ENCODE data around the gene EFCAB6.
A peak's percentile ranks its signal among the peaks of the same experiment; 100 is the strongest.

The EFCAB6 gene

GRCh38 chr22:43819421-43819921, 7.4 kb upstream of the EFCAB6 start:
- DNase-seq (ENCODE audit: low spot score): no peak

- DNase-seq (ENCODE audit: low spot score): no peak
These were observed 6.9 kb upstream of the EFCAB6 start for GRCh38 chr22:43818981-43819380.

- DNase-seq (ENCODE audit: low spot score): no peak
These were observed 5.3 kb upstream of the EFCAB6 start for GRCh38 chr22:43817402-43817801.

- no peak for DNase-seq (ENCODE audit: low spot score)
These were observed 2.2 kb upstream of the EFCAB6 start for GRCh38 chr22:43814264-43814663.

GRCh38 chr22:43812890-43813289, 785 bp upstream of the EFCAB6 start:
- DNase-seq (ENCODE audit: low spot score): no peak

- DNase-seq (ENCODE audit: low spot score): no peak
These were observed 342 bp downstream of the EFCAB6 start for GRCh38 chr22:43811777-43812148.

- no peak for DNase-seq (ENCODE audit: low spot score)
These were observed 9.1 kb downstream of the EFCAB6 start for GRCh38 chr22:43802897-43803495.

- DNase-seq (ENCODE audit: low spot score): no peak
These were observed 11.1 kb downstream of the EFCAB6 start for GRCh38 chr22:43800970-43801369.

GRCh38 chr22:43798492-43798891, 13.6 kb downstream of the EFCAB6 start:
- no peak for DNase-seq (ENCODE audit: low spot score)

GRCh38 chr22:43796567-43796966, 15.5 kb downstream of the EFCAB6 start:
- DNase-seq (ENCODE audit: low spot score): peak; percentile 73

- no peak for DNase-seq (ENCODE audit: low spot score)
These were observed 16.8 kb downstream of the EFCAB6 start for GRCh38 chr22:43795320-43795719.

GRCh38 chr22:43792905-43793304, 19.2 kb downstream of the EFCAB6 start:
- DNase-seq (ENCODE audit: low spot score): no peak

GRCh38 chr22:43789452-43789851, 22.7 kb downstream of the EFCAB6 start:
- no peak for DNase-seq (ENCODE audit: low spot score)

- DNase-seq (ENCODE audit: low spot score): no peak
These were observed 28.3 kb downstream of the EFCAB6 start for GRCh38 chr22:43783777-43784176.

GRCh38 chr22:43782448-43782847, 29.7 kb downstream of the EFCAB6 start:
- no peak for DNase-seq (ENCODE audit: low spot score)

GRCh38 chr22:43777286-43777685, 34.8 kb downstream of the EFCAB6 start:
- DNase-seq (ENCODE audit: low spot score): peak; percentile 81

GRCh38 chr22:43776081-43776670, 35.9 kb downstream of the EFCAB6 start:
- DNase-seq (ENCODE audit: low spot score): no peak

GRCh38 chr22:43774318-43774915, 37.7 kb downstream of the EFCAB6 start:
- no peak for DNase-seq (ENCODE audit: low spot score)

- DNase-seq (ENCODE audit: low spot score): no peak
These were observed 39.3 kb downstream of the EFCAB6 start for GRCh38 chr22:43772831-43773230.

GRCh38 chr22:43755452-43755851, 56.7 kb downstream of the EFCAB6 start:
- DNase-seq (ENCODE audit: low spot score): peak; percentile 39

GRCh38 chr22:43755011-43755410, 57.1 kb downstream of the EFCAB6 start:
- DNase-seq (ENCODE audit: low spot score): no peak

GRCh38 chr22:43754176-43754575, 57.9 kb downstream of the EFCAB6 start:
- DNase-seq (ENCODE audit: low spot score): no peak

- DNase-seq (ENCODE audit: low spot score): no peak
These were observed 58.4 kb downstream of the EFCAB6 start for GRCh38 chr22:43753688-43754087.

GRCh38 chr22:43750751-43751150, 61.4 kb downstream of the EFCAB6 start:
- DNase-seq (ENCODE audit: low spot score): no peak

All from putamen (tissue), 1 donor.